ENCODE measurements around the gene ATP5F1D.

The ATP5F1D gene

GRCh38 chr19:1231729-1232637 is 9.6 kb upstream of the ATP5F1D start:
- TF ChIP-seq CTCF (conservative IDR thresholded peaks at IDR 0.05; ENCODE audit: low read depth, low read length) = no peak
- no peak overlapping the region for H2AFZ ChIP-seq (ENCODE audit: low read depth)
- no peak overlapping the region for H3K4me3 ChIP-seq (IDR thresholded peaks at IDR 0.05; ENCODE audit: insufficient read depth, low read depth, low read length)
- H3K4me1 ChIP-seq (ENCODE audit: low read depth, poor library complexity, severe bottlenecking) = no peaks in the 10 kb centered on the region
- H3K27ac ChIP-seq = no peak overlapping the region
- no peak overlapping the region for H3K9ac ChIP-seq
- H3K27me3 ChIP-seq (ENCODE audit: insufficient read depth, low read depth) = peaks cover 10% of the 10 kb centered on the region; the same call in 1 of the 2 replicates
- no peaks in the 10 kb centered on the region for H3K36me3 ChIP-seq (ENCODE audit: insufficient read depth)
- H3K4me2 ChIP-seq = no peak overlapping the region
- no peaks in the 10 kb centered on the region for H4K20me1 ChIP-seq (ENCODE audit: insufficient read depth)
- no peaks in the 10 kb centered on the region for H3K79me2 ChIP-seq (ENCODE audit: insufficient read depth, low read depth)

GRCh38 chr19:1232652-1233072 is 8.9 kb upstream of the ATP5F1D start:
- no peak overlapping the region for H3K4me2 ChIP-seq
- no peaks in the 10 kb centered on the region for H3K4me1 ChIP-seq (ENCODE audit: low read depth, poor library complexity, severe bottlenecking)
- H3K4me3 ChIP-seq (IDR thresholded peaks at IDR 0.05; ENCODE audit: insufficient read depth, low read depth, low read length) = no peak overlapping the region
- no peaks in the 10 kb centered on the region for H3K79me2 ChIP-seq (ENCODE audit: insufficient read depth, low read depth)
- H2AFZ ChIP-seq (ENCODE audit: low read depth) = no peak overlapping the region
- H4K20me1 ChIP-seq (ENCODE audit: insufficient read depth) = no peaks in the 10 kb centered on the region
- no peaks in the 10 kb centered on the region for H3K36me3 ChIP-seq (ENCODE audit: insufficient read depth)
- H3K27me3 ChIP-seq (ENCODE audit: insufficient read depth, low read depth) = peaks cover 13% of the 10 kb centered on the region
- TF ChIP-seq CTCF (conservative IDR thresholded peaks at IDR 0.05; ENCODE audit: low read depth, low read length) = no peak
- H3K27ac ChIP-seq = no peak overlapping the region
- no peak overlapping the region for H3K9ac ChIP-seq

GRCh38 chr19:1233115-1233667 is 8.4 kb upstream of the ATP5F1D start:
- H3K79me2 ChIP-seq (ENCODE audit: insufficient read depth, low read depth) = no peaks in the 10 kb centered on the region
- no peaks in the 10 kb centered on the region for H4K20me1 ChIP-seq (ENCODE audit: insufficient read depth)
- no peaks in the 10 kb centered on the region for H3K4me1 ChIP-seq (ENCODE audit: low read depth, poor library complexity, severe bottlenecking)
- peaks cover 13% of the 10 kb centered on the region for H3K27me3 ChIP-seq (ENCODE audit: insufficient read depth, low read depth)
- no peaks in the 10 kb centered on the region for H3K36me3 ChIP-seq (ENCODE audit: insufficient read depth)
- no peak overlapping the region for H3K4me2 ChIP-seq
- no peak overlapping the region for H3K9ac ChIP-seq
- H2AFZ ChIP-seq (ENCODE audit: low read depth) = no peak overlapping the region
- no peak overlapping the region for H3K4me3 ChIP-seq (IDR thresholded peaks at IDR 0.05; ENCODE audit: insufficient read depth, low read depth, low read length)
- H3K27ac ChIP-seq = no peak overlapping the region
- TF ChIP-seq CTCF (conservative IDR thresholded peaks at IDR 0.05; ENCODE audit: low read depth, low read length) = no peak

DNA sequence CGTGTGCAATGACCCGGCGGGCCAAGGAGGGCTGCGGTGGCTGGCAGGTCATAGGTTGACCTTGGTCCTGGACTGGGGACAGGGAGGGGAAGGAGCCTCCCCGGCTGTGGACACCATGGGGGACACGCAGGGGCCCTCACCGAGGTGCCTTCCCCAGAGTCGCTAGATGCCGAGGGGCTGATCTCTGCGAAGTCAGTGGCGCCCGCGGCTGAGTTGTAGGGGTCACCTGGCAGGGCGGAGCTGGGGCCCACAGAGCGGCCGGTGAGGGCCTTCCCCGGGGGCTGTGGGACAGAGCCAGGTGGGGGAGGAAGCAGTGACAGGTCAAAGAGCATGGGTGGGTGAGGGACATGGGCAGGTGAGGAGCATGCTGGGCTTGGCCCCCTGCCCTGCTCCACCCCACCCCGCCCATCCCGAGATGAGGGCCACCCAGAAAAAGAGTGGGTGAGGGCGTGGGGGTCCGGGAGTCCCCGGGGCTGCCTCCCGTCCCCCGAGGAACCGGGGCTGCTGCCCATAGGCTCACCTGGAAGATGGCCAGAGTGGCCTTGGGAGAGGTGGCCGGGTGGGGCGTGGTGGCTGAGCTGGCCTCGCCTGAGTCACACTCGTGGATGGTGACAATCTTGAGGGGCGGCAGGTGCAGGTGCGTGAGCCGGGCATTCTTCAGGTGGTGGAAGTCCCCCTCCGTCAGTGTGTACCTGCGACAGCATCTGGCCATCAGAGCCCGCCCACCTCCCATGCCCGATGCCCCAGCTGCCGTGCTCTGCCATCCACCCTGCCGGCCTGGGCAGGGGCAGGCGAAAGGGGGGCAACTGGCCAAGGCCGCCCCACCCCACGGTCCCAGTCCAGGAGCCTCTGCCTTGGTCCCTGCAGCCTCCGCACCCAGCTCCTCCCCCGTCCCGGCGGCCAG is 7.2 kb upstream of the ATP5F1D start:
- H4K20me1 ChIP-seq (ENCODE audit: insufficient read depth) = no peaks in the 10 kb centered on the region
- no peak overlapping the region for H2AFZ ChIP-seq (ENCODE audit: low read depth)
- TF ChIP-seq CTCF (conservative IDR thresholded peaks at IDR 0.05; ENCODE audit: low read depth, low read length) = no peak
- no peak overlapping the region for H3K4me3 ChIP-seq (IDR thresholded peaks at IDR 0.05; ENCODE audit: insufficient read depth, low read depth, low read length)
- no peak overlapping the region for H3K27ac ChIP-seq
- H3K36me3 ChIP-seq (ENCODE audit: insufficient read depth) = no peaks in the 10 kb centered on the region
- peaks cover 22% of the 10 kb centered on the region for H3K27me3 ChIP-seq (ENCODE audit: insufficient read depth, low read depth)
- no peak overlapping the region for H3K9ac ChIP-seq
- H3K4me2 ChIP-seq = no peak overlapping the region
- H3K79me2 ChIP-seq (ENCODE audit: insufficient read depth, low read depth) = no peaks in the 10 kb centered on the region
- no peaks in the 10 kb centered on the region for H3K4me1 ChIP-seq (ENCODE audit: low read depth, poor library complexity, severe bottlenecking)
